ENCODE measurements around the gene KCNT1.

The KCNT1 gene

DNA sequence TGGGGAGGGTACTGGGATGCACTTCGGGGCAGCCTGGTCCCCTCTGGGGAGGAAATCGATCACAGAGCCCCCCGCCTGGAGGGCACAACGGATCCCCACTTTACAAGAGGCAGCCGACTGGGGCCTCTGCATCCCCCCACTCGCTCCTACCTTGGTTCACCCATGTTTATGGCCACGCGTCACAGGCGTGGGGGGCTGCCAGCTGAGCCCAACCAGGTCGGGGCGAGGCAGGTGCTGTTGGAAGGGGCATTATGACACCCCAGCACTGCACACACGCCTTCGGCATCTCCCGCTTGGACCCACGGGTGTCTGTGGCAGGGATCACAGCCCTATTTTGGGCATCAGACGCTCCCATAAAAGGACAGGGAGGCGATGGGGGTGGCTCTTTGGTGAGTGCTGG lies 17.3 kb upstream of the KCNT1 start:
- Mint-ChIP-seq H3K36me3 (ENCODE audit: low read depth) (no peaks in the 10 kb centered on the region), H3K4me1 (no peaks in the 10 kb centered on the region), H3K27ac (no peak overlapping the region), H3K4me3 (no peak overlapping the region), H3K9me3 (no peaks in the 10 kb centered on the region), H3K27me3 (no peaks in the 10 kb centered on the region)
- ATAC-seq: no peak
- no peak for DNase-seq

DNA sequence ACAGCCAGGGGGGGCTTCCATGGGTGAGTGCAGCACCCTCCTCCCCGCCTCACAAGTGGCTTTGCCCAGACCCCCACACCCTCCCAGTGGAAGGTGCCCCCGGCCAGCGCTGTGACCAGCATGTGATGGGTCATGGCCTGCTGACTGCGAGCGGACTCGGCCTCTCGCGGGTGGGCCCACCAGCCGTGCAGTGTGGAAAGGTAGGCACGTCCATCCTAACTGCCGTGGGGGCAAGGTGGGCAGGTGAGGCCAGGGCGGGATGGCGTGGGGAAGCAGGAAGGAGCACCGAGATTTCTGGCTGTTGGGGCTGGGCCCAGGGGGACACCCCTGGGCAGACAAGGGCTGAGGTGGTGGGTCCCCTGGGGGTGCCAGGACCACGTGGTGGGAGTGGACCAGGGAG lies 14.8 kb upstream of the KCNT1 start:
- no peaks in the 10 kb centered on the region for H3K9me3 Mint-ChIP-seq
- H3K4me1 Mint-ChIP-seq: no peaks in the 10 kb centered on the region
- H3K27me3 Mint-ChIP-seq: no peaks in the 10 kb centered on the region
- H3K4me3 Mint-ChIP-seq: no peak overlapping the region
- DNase-seq: no peak
- ATAC-seq: no peak
- H3K36me3 Mint-ChIP-seq (ENCODE audit: low read depth): no peaks in the 10 kb centered on the region
- no peak overlapping the region for H3K27ac Mint-ChIP-seq

DNA sequence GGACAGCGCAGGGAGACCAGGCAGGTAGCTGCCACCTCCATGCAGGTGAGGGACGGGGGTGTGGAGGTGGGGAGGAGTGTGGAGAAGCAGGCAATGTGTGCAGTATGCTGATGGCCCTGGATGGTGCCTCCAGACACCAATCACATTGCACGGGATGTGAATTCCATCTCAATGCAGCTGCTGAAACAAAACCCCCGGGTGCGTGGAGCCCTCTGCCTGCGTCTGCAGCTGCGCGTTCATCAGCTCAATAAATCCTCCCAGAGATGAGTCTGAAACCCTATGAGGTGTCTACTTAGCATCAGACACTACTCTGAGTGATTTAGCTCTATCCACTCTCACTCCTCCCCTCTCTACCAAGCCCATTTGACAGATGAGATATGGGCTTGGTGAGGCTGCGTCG lies 13.0 kb upstream of the KCNT1 start:
- no peak for DNase-seq
- Mint-ChIP-seq H3K27me3 (peaks cover 2% of the 10 kb centered on the region), H3K4me3 (no peak overlapping the region), H3K27ac (no peak overlapping the region), H3K36me3 (ENCODE audit: low read depth) (no peaks in the 10 kb centered on the region), H3K4me1 (no peaks in the 10 kb centered on the region), H3K9me3 (no peaks in the 10 kb centered on the region)
- ATAC-seq: no peak

DNA sequence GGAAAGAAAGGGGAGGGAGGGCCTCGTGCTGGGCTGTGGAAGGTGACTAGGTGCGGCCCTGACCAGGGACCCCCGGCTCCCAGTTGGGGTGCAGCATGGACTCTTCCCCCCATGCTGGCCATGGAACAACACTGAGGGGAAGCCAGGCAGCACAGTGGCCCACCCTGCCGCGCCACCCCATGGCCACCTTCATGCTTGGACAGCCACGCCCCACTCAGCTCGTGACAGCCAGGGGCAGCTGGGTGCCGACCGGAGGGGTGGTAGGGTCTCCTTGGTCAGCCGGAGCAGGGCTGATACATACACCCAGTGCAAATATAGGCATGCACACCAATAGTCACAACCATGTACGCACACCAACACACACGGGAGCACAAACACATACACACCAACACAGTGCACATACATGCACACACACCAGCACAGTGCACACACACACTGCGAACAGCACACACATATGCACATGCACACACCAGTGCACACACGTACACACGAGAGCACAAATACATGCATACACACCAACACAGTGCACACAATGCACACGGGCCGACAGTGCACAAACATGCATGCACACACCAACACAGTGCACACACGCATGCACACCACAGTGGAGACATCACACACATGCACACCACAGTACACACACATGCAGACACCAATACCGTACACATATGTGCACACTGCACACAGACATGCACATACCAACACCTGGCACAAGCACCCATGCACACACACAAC lies 11.0 kb upstream of the KCNT1 start:
- no peaks in the 10 kb centered on the region for H3K4me1 Mint-ChIP-seq
- H3K9me3 Mint-ChIP-seq: no peaks in the 10 kb centered on the region
- no peaks in the 10 kb centered on the region for H3K36me3 Mint-ChIP-seq (ENCODE audit: low read depth)
- peaks cover 2% of the 10 kb centered on the region for H3K27me3 Mint-ChIP-seq
- H3K4me3 Mint-ChIP-seq: no peak overlapping the region
- DNase-seq (no peak), ATAC-seq (no peak)
- H3K27ac Mint-ChIP-seq: no peak overlapping the region

DNA sequence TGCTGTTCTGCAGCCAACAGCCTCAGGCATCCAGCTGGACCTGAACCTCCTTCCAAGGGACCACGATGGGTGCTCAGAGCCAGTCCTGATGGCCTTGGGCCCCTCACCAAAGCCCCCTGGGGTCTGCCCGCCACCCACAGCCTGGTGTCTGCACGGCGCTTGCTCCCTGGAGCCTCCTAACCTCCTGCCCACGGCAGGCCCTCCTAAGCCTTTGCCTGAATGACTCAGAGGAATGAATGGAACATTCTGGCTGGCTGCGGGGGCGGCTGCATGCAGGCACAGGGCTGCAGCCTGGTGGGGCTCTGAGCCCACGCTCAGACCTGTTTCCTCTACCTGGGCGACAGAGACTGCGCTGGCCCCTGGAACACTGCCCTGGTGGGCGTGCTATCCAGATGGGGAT lies 9.6 kb upstream of the KCNT1 start:
- no peaks in the 10 kb centered on the region for H3K4me1 Mint-ChIP-seq
- no peaks in the 10 kb centered on the region for H3K36me3 Mint-ChIP-seq (ENCODE audit: low read depth)
- ATAC-seq: no peak
- no peak overlapping the region for H3K4me3 Mint-ChIP-seq
- no peak for DNase-seq
- H3K27ac Mint-ChIP-seq: no peak overlapping the region
- H3K9me3 Mint-ChIP-seq: no peaks in the 10 kb centered on the region
- H3K27me3 Mint-ChIP-seq: peaks cover 2% of the 10 kb centered on the region

DNA sequence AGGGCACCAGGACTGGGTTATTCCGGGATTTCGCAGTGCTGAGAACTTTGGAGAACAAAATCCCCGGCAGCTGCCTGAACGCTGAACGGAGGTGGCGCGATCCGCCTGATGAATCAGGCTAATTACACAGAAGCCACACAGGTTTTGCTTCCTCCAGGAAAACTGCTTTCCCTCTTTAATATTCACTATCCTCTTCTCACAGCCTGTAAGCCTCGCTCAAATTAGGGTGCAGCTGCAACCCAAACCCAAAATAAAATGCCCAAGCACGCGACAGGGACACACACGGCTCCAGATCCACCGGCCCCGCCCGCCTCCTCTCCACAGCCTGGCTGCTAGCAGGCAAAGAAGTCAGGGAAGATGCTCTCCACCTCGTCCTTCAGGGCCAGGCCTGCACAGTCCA lies 8.7 kb upstream of the KCNT1 start:
- H3K4me3 Mint-ChIP-seq: no peak overlapping the region
- ATAC-seq: no peak
- no peaks in the 10 kb centered on the region for H3K9me3 Mint-ChIP-seq

DNA sequence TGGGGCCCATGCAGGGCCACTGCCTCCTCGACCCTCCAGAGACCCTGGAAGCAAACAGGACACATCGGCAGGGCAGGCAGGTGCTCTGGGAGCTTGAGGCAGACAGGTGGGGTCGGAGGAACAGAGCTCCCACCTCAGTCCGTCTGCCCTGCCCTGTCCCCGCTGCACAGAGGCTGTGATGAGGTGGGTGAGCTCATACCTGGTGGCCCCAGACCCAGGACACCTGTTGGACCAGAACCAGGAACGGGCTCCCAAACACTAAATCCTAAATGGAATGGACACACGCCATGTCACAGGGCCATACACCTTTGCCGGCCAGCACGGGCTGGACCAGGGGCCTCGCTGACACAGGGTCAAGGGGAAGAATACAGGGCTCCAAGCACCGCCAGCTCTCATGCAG lies 8.2 kb upstream of the KCNT1 start:
- Mint-ChIP-seq H3K4me1 (no peaks in the 10 kb centered on the region), H3K9me3 (no peaks in the 10 kb centered on the region), H3K36me3 (ENCODE audit: low read depth) (no peaks in the 10 kb centered on the region), H3K27ac (no peak overlapping the region), H3K4me3 (no peak overlapping the region), H3K27me3 (peaks cover 2% of the 10 kb centered on the region)
- DNase-seq (no peak), ATAC-seq (no peak)

More for the DNA sequence above, 8.7 kb upstream of the KCNT1 start:
- no peaks in the 10 kb centered on the region for H3K36me3 Mint-ChIP-seq (ENCODE audit: low read depth)
- DNase-seq: no peak
- H3K4me1 Mint-ChIP-seq: no peaks in the 10 kb centered on the region
- H3K27ac Mint-ChIP-seq: no peak overlapping the region
- peaks cover 2% of the 10 kb centered on the region for H3K27me3 Mint-ChIP-seq

DNA sequence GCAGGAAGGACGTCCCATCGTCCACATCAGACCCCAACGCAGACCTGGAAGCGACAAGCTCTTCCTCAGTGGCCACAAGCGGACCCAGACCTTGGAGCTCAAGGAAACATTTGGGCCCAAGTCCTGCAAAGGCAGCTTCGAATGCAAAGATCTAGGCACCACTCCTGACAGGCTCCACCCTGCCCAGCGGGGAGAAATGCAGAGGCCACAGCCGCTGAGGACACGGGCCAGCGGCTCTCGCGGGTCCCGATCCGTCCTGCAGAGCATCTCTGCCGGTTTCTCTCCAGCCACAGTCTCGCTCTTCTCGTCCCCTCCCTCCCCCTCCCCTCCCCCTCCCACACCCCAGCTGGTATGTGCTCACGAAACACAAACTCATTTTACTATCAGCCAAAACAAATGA lies 7.6 kb upstream of the KCNT1 start:
- ATAC-seq (no peak), DNase-seq (no peak)
- Mint-ChIP-seq H3K4me1 (no peaks in the 10 kb centered on the region), H3K27ac (no peak overlapping the region), H3K4me3 (no peak overlapping the region), H3K9me3 (no peaks in the 10 kb centered on the region), H3K36me3 (ENCODE audit: low read depth) (no peaks in the 10 kb centered on the region), H3K27me3 (peaks cover 2% of the 10 kb centered on the region)

DNA sequence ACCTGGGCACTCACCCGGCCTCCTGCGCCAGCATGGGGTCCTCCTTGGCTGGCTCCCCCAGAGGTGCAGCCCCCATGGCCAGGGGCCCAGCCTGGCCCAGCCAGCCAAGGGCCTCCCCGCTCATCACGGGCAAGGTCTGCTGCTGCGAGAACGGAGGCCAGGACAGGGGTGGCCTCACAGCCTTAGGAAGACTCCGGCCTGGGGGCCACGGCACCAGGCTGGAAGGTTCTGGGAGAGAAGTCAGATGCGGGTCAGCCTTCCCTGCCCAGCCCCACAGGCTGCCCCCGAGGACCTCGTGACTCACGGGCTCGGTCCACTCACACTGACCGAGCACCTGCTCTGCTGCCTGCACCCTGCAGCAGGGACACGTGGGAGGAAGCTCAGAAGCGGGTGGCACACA lies 6.9 kb upstream of the KCNT1 start:
- ATAC-seq: no peak
- Mint-ChIP-seq H3K4me3 (no peak overlapping the region), H3K27ac (no peak overlapping the region), H3K4me1 (no peaks in the 10 kb centered on the region), H3K9me3 (no peaks in the 10 kb centered on the region), H3K36me3 (ENCODE audit: low read depth) (no peaks in the 10 kb centered on the region), H3K27me3 (peaks cover 2% of the 10 kb centered on the region)
- no peak for DNase-seq

DNA sequence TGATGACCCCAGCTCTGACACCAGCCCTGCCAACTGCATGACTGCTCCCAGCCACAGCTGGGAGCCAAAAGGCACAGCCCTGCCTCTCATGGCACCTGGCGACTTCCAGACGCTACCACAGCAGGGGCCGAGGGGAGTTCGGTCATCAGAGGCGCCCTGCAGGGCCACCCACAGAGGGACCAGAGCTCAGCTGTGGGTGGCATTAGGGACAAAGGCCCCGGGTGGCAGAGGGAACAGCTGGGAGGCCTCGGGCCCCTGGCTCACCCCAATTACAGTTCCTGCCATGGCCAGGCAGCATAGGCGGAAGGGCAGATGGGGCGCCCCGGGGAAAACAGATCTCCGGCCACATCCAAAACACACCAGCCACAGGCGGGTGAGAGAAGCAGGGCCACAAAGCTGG lies 6.3 kb upstream of the KCNT1 start:
- H3K4me3 Mint-ChIP-seq: no peak overlapping the region
- no peak for DNase-seq
- H3K4me1 Mint-ChIP-seq: no peaks in the 10 kb centered on the region
- H3K27ac Mint-ChIP-seq: no peak overlapping the region
- H3K27me3 Mint-ChIP-seq: peaks cover 4% of the 10 kb centered on the region
- no peaks in the 10 kb centered on the region for H3K9me3 Mint-ChIP-seq
- ATAC-seq: no peak
- no peaks in the 10 kb centered on the region for H3K36me3 Mint-ChIP-seq (ENCODE audit: low read depth)

DNA sequence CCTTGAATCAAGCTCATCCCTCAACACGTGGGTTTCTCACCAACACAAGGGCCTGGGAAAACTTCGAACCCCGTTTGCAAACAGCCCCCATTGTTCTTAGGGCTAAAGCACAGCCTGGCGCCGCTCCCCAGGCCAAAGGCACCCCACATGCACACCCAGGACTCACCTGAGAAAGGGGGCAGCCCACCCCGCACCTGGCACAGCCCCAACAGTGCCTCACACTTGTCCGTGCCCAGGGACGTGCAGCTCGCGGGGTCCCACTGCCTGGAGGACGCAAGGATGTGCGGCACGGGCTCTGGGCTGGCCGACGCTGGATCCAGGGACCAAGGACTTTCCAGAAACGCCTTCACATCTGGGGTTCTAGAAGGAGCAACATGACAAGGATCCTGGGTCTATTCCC lies 5.5 kb upstream of the KCNT1 start:
- no peaks in the 10 kb centered on the region for H3K9me3 Mint-ChIP-seq
- H3K4me3 Mint-ChIP-seq: no peak overlapping the region
- no peaks in the 10 kb centered on the region for H3K36me3 Mint-ChIP-seq (ENCODE audit: low read depth)
- ATAC-seq: no peak
- no peaks in the 10 kb centered on the region for H3K4me1 Mint-ChIP-seq
- DNase-seq: no peak
- H3K27ac Mint-ChIP-seq: no peak overlapping the region
- peaks cover 4% of the 10 kb centered on the region for H3K27me3 Mint-ChIP-seq

DNA sequence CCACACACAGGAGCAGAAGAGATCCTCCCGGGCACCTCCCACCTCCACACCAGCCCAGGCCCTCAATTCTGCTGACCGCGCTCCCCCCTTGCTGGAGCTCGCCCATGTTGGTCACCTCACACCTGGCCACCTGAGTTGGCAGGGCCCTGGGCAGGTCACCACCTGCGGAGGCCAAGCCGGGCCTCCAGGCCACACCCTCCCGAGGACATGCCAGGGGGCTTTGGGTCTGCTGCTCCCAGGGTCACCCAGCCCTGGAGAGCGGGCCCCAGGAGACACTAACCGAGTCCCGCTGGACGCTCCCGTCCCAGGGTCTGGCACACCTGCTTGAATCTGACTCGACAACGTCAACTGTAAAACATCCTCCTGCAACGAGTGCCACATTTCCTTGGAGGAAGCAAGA lies 4.8 kb upstream of the KCNT1 start:
- H3K27me3 Mint-ChIP-seq: peaks cover 4% of the 10 kb centered on the region
- H3K4me3 Mint-ChIP-seq: no peak overlapping the region
- no peaks in the 10 kb centered on the region for H3K36me3 Mint-ChIP-seq (ENCODE audit: low read depth)
- no peaks in the 10 kb centered on the region for H3K9me3 Mint-ChIP-seq
- ATAC-seq (no peak), DNase-seq (no peak)
- no peak overlapping the region for H3K27ac Mint-ChIP-seq
- H3K4me1 Mint-ChIP-seq: no peaks in the 10 kb centered on the region

DNA sequence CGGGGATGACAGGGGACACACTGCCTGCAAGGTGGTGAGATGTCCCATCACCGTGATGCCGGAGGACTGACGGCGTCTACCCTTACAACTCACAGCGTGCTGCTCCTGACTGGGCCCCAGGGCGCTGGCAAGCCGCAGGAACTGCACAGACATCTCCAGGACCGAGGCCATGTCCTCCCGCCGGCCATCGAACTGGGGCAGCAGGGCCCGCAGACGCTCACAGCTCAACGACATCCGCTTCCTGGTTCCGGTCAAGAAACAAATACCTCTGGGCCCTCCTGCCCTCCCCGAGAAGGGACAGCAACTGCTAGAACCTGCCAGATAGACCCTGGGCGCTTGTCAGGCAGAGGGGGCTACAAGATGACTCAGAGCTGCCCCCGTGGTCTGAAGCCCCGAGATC lies 3.7 kb upstream of the KCNT1 start:
- ATAC-seq: no peak
- H3K27ac Mint-ChIP-seq: no peak overlapping the region
- H3K27me3 Mint-ChIP-seq: peaks cover 6% of the 10 kb centered on the region
- no peaks in the 10 kb centered on the region for H3K36me3 Mint-ChIP-seq (ENCODE audit: low read depth)
- no peak overlapping the region for H3K4me3 Mint-ChIP-seq
- H3K4me1 Mint-ChIP-seq: no peaks in the 10 kb centered on the region
- DNase-seq: no peak
- H3K9me3 Mint-ChIP-seq: no peaks in the 10 kb centered on the region

DNA sequence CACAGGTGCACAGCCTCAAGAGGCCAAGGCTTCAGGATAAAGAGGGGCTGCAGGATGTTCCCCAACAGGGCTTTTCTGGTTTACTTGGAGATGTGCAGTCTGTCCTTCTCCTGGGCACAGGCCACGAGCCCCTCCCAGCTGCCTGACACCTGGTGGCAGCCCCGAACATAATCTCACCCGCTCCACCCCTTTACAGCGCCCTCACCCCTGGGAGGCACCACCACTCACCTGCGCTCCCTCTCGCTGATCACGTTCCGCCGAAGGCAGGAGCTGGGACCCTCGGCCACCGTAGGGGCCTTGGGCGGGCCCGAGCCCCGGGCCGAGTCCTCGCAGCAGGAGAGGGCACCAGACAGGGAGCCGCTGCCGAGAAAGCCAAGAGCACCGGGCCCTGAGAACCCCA lies 3.2 kb upstream of the KCNT1 start:
- Mint-ChIP-seq H3K9me3 (no peaks in the 10 kb centered on the region), H3K4me1 (no peaks in the 10 kb centered on the region), H3K27ac (no peak overlapping the region), H3K27me3 (peaks cover 5% of the 10 kb centered on the region), H3K4me3 (no peak overlapping the region), H3K36me3 (ENCODE audit: low read depth) (no peaks in the 10 kb centered on the region)
- ATAC-seq: no peak
- no peak for DNase-seq

DNA sequence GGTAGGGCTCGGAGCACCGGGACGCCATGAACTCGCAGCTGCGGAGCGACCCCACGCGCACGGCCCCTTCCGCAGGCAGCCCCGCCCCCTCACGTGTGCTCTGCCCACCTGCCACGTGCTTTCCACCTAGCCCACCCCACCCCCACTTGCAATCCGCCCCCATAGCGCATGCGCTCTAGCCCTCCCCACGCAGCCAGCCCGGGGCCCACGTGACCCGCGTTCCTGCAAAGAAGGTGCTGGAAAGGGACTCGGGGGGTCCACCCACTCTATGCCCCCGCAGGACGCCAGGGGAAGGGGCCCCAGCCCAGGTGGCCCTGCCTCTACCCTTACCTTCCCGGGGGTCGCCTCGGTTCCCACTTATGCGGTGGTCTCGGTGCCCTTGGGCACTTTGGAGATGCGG lies 2.5 kb upstream of the KCNT1 start, which contains the start of gene SOHLH1:
SOHLH1 (minus strand) TSS at position 42 of the 400 bp plus-strand sequence; CDS start at position 28, 14 bp downstream.
- Mint-ChIP-seq H3K4me1 (no peaks in the 10 kb centered on the region), H3K27me3 (peaks cover 5% of the 10 kb centered on the region), H3K27ac (no peak within 1 kb of the TSS), H3K9me3 (no peaks in the 10 kb centered on the region), H3K4me3 (no peak within 1 kb of the TSS), H3K36me3 (ENCODE audit: low read depth) (no peaks in the 10 kb centered on the region)
- DNase-seq (no peak), ATAC-seq (no peak)

DNA sequence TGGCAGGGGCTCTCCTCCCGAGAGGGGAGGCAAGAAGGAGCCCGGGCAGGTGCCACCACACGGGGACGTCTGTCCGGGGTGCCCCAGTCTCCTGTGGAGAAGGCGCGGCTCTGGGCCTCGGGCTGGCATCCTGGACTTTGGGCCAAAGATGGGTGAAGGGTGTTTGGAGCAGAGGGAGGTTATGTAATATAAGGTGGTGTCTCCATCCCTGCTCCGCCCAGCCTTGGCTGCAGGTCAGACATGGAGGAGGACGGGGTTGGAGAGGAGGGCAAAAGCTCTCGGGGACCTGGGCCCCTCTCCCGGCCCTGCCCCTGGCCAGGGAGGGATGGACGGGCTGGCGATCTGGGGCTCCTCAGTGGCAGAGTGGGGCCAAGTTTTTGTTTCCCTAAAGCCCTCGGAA lies 1.5 kb upstream of the KCNT1 start:
- no peaks in the 10 kb centered on the region for H3K9me3 Mint-ChIP-seq
- no peaks in the 10 kb centered on the region for H3K36me3 Mint-ChIP-seq (ENCODE audit: low read depth)
- ATAC-seq: no peak
- no peaks in the 10 kb centered on the region for H3K4me1 Mint-ChIP-seq
- DNase-seq: no peak
- no peak overlapping the region for H3K27ac Mint-ChIP-seq
- peaks cover 5% of the 10 kb centered on the region for H3K27me3 Mint-ChIP-seq
- H3K4me3 Mint-ChIP-seq: no peak overlapping the region

Data from activated naive CD8-positive, alpha-beta T cell treated with anti-CD3 and anti-CD28 coated beads, Interleukin-2, amount 50 U/mL, for 24 hours (primary cell).